Endometrial microvascular endothelial cells (primary cell): Measurements from ENCODE around the gene RTKN. TPM values are rescaled to one million over a fixed set of nuclear protein-coding genes. Genes with fewer than 3 reads are reported as not detected.
"Not testable (repeated sequence)": the region's sequence is repeated elsewhere in the genome, so short reads cannot be mapped to it uniquely, and the experiment has no call there.

Source experiments
- in situ Hi-C: cut with HindIII; loops from 2 replicates; pipeline ENCODE4 v1.10.0; 2017; ENCODE audit warnings: low sequenced_read_pairs, low pct_unique_long_range_greater_than_20kb; ENCODE audit errors: inconsistent ontology term
- total RNA-seq: library from RNA; depleted of rRNA; stranded (reverse); fragments of >200 nt; gene quantifications from one replicate; pipeline ENCODE4 v1.2.3, GENCODE V29; 2015; ENCODE audit errors: inconsistent ontology term

Gene RTKN
- total RNA-seq, 1 donor from 2014 or later: 1.0 TPM

- in situ Hi-C loops: not testable (repeated sequence)
Observed at GRCh38 chr2:74420443-74421103, 21.2 kb downstream of the RTKN start.

GRCh38 chr2:74420006-74420405, 21.7 kb downstream of the RTKN start:
- in situ Hi-C loops: no loop called here

DNA sequence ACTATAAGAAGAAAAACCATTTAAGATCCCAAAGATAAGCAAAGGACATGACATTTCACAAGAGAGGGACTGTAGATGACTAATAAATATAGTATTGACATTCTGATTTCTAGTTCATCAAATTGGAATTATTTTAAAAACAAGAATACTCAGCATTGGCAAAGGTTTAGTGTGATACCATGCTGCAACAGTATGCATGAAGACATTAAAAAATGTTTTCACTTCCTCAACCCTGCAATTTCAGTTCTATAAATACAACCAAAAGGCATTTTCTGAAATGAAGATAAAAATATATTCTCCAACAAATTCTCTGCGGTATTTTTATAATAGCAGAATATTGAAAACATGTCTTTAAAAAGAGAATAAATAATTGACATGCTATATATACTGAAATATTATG, 22.4 kb downstream of the RTKN start:
- in situ Hi-C loops: no loop called here

GRCh38 chr2:74418312-74418711, 23.4 kb downstream of the RTKN start:
- in situ Hi-C loops: no loop called here

DNA sequence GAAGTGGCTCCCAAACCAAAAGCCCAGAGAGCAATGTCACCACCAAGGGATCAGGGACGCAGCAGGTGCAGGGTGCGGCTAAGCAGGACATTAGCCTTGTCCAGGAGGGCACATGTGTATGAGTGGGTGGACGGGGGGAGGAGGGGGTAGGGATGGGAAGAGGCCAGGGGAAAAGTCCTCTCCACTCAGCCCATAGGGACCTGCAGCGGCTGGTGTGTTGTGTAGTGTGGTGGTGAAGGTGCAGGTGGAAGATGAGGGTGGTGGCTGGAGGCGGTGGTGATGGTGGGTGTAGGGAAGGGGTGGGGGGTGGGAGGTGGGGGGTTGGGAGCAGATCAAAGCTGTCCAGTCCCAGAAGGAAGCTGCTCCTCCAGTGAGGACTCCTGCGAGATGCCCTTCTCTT, 24.0 kb downstream of the RTKN start:
- in situ Hi-C loops: no loop called here

DNA sequence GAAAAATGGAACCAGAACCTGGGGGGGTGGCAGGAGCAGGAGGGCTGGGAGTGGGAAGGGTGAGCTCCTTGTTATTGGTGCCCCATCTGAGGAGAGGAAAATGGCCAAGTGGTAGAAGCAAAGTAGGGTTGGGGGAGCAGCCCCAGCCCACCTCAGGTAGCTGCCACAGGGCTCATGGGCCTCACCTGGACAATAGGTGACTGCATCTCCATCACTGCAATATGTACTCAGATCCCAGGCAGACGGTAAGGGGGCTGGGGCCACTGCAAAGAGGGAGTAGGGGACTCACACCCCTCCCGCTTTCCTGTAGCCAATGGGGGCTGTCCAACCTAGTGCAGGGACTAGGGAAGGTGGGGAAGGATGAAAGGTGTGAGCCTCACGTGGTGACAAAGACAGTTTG, 24.5 kb downstream of the RTKN start:
- in situ Hi-C loops: no loop called here

GRCh38 chr2:74416778-74417177, 25.0 kb downstream of the RTKN start:
- in situ Hi-C loops: no loop called here

DNA sequence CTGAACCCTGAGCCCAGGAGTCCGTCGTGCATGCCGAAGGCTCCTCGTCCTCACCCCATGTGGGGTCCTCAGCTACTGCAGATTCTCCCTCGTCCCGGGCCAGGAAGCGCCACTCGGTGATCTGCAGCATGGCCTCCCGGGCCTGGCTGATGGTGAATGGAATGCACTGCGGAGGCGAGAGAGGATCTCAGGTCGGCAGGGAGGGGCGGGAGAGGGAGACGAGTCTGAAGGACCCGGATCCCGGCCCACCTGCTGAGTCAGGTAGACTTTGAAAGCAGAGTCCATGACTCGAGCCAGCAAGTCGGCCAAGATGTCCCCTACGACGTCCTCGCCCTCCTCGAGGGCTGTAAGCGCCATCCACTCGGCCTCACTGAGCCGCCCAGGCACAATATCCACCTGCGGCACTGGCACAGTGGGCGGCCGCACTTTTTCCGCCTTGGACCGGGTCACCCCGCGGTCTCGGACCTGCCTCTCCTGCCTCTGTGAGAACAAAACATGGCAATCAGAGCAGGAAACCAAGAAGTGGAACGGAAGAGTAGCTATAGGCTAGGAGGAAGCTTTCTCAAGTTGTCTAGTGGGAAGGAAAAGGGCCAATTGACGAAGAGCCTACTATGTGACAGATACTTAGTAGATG, 25.9 kb downstream of the RTKN start:
- in situ Hi-C loops: no loop called here

- in situ Hi-C loops: no loop called here
Observed at GRCh38 chr2:74414881-74415761, 26.6 kb downstream of the RTKN start.

- in situ Hi-C loops: no loop called here
Observed at GRCh38 chr2:74414441-74414840, 27.3 kb downstream of the RTKN start.

DNA sequence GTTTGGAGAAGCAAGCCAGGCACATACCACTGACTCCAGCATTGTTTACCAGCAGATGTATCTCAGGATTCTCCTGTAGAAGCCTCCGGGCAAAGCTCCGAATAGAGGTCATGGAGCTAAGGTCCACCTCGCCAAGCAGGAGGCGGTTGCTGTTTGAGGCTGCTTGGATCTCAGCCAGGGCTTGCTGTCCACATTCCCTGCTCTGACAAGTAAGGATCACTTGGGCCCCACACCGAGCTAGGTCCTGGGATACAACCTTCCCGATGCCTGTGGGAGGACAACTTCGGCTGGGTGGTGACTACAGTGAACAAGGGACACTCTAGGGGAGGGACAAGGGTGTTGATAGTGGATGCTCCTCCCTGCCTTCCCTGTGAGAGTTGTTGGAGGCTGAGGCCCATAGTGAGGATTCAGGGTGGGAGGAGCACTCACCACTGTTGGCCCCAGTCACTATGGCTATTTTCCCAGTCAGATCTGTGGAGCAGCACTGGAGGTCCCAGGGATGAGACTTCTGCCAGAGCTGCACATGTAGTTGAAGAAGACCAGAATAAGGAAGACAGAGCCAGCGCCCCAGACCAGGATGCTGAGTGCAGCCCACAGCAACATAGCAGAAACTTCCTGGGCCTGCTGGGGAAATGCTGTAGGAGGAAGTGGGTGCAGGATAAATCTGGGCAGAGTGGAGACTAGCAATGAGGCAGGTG, 28.6 kb downstream of the RTKN start:
- in situ Hi-C loops: no loop called here

- in situ Hi-C loops: no loop called here
Observed at GRCh38 chr2:74407682-74408081, 34.1 kb downstream of the RTKN start.

DNA sequence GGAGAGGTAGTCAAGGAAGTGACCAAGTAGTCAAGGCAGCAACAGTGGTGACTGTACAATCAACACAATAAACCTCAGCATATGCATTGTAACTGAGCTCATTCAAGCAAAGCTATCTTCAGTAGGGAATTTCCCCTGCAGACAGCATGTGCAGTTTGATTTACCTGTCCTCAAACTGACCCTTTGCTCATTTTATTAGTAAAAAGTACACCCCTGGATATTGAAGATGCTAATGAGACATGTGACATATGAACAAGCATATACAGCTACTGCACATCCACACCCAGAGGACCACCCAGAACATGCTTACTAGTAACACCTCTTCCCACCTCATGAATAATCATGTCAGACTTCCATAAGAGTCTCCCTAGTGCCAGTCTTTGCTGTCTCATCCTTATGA, 35.7 kb downstream of the RTKN start:
- in situ Hi-C loops: no loop called here

DNA sequence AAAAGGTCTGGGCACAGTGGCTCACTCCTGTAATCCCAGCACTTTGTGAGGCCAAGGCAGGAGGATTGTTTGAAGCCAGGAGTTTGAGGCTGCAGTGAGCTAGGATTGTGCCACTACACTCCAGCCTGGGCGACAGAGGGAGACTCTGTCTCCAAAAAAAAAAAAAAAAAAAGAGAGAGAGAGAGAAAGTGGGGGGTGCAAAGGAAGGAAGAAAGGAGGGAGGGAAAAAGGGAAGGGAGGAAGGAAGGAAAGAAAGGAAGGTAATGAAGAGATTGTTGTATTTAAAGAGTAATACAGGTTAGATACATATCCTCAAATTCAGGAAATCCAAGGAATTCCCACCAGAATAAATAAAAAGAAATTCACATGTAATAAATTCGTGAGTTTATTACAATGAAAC, 39.8 kb downstream of the RTKN start:
- in situ Hi-C loops: no loop called here

DNA sequence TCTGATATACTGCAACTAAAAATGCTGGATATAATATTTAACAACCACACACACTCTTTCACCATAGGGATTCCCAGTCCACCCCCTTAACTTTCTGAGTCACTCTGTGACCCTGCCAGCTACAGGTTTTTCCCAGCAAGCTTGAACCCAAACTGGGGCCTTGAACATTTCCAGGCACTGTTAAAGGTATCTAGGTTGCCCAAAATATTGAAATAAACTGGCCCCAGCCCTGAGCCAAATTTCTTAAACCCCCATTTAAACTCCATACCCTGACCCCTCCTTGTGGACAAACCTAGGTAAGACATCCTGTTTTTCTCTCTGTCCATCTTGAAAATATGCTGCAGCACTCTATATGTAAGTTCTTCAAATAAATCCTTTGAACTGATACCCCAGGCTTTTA, 42.0 kb downstream of the RTKN start:
- in situ Hi-C loops: no loop called here

- in situ Hi-C loops: no loop called here
Observed at GRCh38 chr2:74396149-74396548, 45.6 kb downstream of the RTKN start.

- in situ Hi-C loops: no loop called here
Observed at GRCh38 chr2:74393525-74393924, 48.2 kb downstream of the RTKN start.

DNA sequence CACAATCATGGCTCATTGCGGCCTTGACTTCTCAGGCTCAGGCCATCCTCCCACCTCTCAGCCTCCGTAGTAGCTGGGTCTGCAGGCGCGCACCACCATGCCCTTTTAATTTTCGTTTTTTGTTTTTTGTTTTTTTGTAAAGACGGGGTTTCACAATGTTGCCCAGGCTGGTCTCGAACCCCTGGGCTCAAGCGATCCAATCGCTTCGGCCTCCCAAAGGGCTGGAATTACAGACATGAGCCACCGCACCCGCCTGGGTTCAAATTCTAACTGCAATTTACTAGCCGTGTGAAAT, 49.3 kb downstream of the RTKN start:
- in situ Hi-C loops: no loop called here

DNA sequence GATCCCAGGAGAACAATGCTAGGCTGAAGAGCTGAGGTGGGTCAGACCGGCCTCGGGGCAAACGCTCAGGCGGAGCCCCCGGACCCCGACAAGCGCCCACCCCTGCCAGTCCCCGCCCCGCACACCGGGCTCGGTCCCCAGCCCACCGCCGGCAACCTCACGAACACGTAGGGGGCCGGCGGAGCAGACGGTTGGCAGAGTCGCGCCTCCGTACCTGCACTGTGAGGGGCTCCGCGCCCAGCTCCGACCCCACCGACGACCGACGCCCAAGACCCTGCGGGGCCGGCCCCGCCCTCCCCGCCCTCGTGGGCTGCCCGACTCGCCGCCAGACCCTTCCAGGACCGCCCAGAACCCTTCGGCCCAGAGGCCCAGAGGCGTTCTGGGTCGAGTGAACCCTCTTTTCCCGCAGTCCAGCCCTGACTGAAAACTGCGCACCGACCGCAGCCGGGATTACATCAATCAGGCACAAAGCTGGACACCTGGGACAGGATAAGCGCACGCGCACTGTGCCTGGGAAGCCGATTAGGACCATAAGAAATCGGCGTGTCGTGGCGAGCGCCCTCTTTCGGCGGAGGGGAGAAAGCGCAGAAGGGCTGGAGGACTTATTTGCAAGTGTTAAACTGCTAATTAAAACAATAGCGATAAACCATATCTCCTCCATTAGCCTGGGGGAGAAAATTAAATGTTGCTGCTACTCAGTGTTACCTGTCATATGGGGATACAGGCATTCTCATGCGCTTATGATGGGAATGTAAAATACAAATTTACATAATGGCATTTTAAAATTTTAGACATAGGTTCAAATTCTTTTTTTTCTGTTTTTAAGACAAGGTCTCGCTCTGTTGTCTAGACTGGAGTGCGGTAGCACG, 49.9 kb downstream of the RTKN start:
- in situ Hi-C loops: no loop called here
